Fibroblast of pulmonary artery (primary cell): ENCODE measurements around the gene CUL2.
A peak's percentile ranks its signal among the peaks of the same experiment; 100 is the strongest.

Source experiments
- DNase-seq: peaks from one replicate; pipeline ENCODE4 v3.0.0-alpha.2; 2010; ENCODE audit warnings: low read depth
- H3K4me3 ChIP-seq: replicated peaks from 2 replicates; pipeline ENCODE4 v1.5.1; 2011; ENCODE audit warnings: low read depth, mild to moderate bottlenecking, control low read depth, low read length, moderate library complexity
- CTCF ChIP-seq: IDR thresholded peaks from 2 replicates; pipeline ENCODE4 v1.5.1; 2011; ENCODE audit warnings: mild to moderate bottlenecking, control low read depth, low read length, inconsistent platforms; ENCODE audit errors: missing control alignments

Gene CUL2

DNA sequence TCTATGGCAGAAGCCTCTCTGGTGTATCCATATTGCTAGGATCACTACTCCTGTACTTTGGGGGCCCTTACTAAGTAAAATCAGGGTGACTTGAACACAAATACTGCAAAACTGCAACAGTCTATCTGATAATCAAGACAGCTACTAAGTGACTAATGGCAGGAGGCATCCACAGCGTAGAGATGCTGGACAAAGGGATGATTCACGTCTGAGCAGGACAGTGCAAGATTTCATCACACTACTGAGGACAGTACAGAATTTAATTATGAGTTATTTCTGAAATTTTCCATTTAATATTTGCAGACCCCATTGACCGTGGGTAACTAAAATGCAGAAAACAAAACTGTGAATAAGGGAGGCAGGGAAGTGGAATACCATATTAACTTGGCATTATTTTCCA is 10.4 kb downstream of the CUL2 start:
- DNase-seq: peak; percentile 77
- no peak for TF ChIP-seq CTCF

DNA sequence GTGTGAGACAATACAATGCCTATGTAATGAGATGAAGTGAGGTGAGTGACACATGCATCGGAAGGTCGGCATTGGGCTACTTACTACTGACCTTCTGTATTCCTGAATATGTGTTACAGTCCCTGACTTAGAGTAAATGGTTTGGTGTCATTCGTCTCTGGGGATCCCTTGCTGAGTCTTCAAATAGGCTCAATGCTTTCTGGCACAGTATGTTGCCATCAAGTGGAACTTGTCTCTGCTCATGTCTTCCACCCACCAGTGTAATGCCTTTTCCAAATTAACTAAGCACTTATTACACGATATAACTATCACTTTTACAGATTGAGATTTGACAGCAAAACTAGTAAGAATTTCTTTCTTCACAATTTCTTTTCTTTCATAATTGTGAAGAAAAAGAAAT is 10.9 kb downstream of the CUL2 start:
- no peak for TF ChIP-seq CTCF
- DNase-seq: no peak

More for the DNA sequence above, 10.4 kb downstream of the CUL2 start:
- H3K4me3 ChIP-seq: no peak overlapping the region

DNA sequence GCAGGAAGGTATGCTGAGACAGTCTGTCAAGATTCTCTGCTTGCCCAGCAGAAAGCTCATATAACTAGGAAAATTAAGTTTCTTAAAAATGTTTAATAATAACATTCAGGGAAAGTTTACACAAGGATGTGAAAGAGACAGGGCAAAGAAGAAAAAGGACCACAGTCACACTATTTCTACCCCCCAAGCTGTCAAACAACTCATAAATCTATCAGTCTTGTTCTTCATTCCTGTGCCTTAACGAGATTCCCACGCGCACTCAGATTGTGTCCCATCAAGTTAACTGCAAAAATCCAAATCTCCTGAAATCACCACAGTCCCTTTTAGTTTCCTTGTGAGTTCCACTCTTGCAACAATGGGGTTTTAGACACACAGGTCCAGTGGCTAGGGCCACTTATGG is 14.9 kb downstream of the CUL2 start:
- DNase-seq: no peak
- no peak for TF ChIP-seq CTCF
- H3K4me3 ChIP-seq: no peak overlapping the region

More for the DNA sequence above, 10.9 kb downstream of the CUL2 start:
- H3K4me3 ChIP-seq: no peak overlapping the region

- peak; percentile 26 for DNase-seq
Observed at GRCh38 chr10:35074266-35074665, 15.9 kb downstream of the CUL2 start.

DNA sequence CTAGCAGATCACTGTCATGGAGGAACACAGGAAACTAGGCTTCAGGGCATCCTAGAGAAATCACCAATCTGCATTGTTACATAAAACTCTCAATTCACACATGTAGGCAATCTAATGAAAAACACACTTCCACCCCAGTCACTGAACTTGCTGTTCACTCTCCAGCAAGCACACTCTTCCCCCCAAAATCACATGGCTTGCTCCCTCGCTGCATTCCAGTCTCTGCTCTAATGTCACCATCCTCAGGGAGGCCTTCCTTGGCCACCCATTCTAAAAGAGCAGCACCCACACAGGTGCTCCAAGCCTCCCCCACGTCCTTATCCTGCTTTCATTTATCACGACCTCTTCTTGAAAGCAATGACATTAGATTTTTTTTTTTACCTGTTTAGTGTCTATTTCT is 19.6 kb downstream of the CUL2 start:
- no peak for TF ChIP-seq CTCF
- no peak for DNase-seq
- no peak overlapping the region for H3K4me3 ChIP-seq

More at GRCh38 chr10:35074266-35074665, 15.9 kb downstream of the CUL2 start:
- no peak for TF ChIP-seq CTCF
- H3K4me3 ChIP-seq: no peak overlapping the region

GRCh38 chr10:35063837-35064454 is 26.2 kb downstream of the CUL2 start:
- DNase-seq: no peak
- TF ChIP-seq CTCF: no peak
- no peak overlapping the region for H3K4me3 ChIP-seq

DNA sequence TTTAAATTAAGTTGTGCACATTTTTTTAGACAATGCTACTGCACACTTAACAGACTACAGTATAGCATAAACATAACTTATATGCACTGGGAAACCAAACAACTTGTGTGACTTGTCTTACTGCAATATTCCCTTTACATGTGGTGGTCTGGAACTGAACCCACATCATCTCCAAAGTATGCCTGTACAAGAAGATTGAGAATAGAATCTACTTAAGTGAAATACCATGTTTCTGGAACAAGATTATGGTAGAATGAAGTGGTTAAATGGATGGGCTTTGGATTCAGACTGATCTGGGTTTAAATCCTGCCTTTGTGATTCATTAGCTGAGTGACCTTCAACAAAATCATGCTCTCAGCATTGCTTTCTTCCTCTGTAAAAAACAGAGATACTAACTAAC is 30.7 kb downstream of the CUL2 start:
- no peak for TF ChIP-seq CTCF
- H3K4me3 ChIP-seq: no peak overlapping the region
- DNase-seq: no peak
